ENCODE data around the gene ZNF827. TPM values are rescaled to one million over a fixed set of nuclear protein-coding genes. Genes with fewer than 3 reads are reported as not detected.

Gene ZNF827
- total RNA-seq, 2 experiments from 2014 or later = 13.6 to 14.8 TPM

DNA sequence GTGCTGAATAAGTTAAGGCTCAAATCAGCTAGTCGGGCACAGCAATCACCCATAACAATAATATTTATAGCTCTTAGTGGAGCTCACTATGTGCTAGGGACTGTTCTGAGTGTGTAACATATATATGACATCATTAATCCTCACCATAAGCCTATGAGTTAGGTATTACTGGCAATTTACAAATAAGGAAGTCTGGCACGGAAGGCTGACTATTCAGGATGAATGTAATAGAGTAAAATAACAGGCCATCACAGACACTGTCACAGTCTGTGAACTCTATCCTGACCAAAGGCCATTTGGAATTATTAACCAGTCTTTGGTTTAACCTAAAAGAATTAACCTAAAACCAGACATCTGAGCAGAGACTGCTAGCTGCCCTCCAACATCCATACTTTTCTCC, 139.4 kb downstream of the ZNF827 start:
- Mint-ChIP-seq H3K4me1 (ENCODE audit: low read depth) (peaks cover 5% of the 10 kb centered on the region), H3K9me3 (ENCODE audit: insufficient read depth) (no peaks in the 10 kb centered on the region), H3K36me3 (ENCODE audit: low read depth) (peaks cover 20% of the 10 kb centered on the region), H3K4me3 (no peak overlapping the region), H3K27me3 (ENCODE audit: low read depth) (no peaks in the 10 kb centered on the region), H3K27ac (no peak overlapping the region)
- DNase-seq = no peak
- no peak for ATAC-seq
- ChIA-PET CTCF (no interaction called here), POLR2A (no interaction called here)

DNA sequence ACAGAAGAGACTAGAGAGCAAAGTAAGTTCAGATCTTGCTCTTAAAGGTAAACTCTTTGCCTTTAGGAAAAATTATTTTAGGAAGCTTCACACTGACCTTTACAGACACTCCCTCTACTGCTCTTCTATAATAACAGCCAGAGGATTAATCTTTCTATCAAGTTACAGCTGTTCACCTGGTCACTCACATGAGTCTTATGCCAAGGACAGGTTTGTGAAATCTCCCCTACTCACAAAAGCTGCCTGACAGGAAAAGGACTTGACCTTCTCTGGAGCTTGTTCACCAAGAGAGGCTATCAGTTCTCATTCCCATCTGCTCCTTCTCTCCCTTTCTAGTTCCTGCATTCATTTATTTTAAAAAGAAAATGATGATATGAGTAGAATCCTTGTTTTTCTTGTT, 141.3 kb downstream of the ZNF827 start:
- Mint-ChIP-seq H3K27me3 (ENCODE audit: low read depth) (no peaks in the 10 kb centered on the region), H3K4me3 (no peak overlapping the region), H3K36me3 (ENCODE audit: low read depth) (peaks cover 27% of the 10 kb centered on the region), H3K9me3 (ENCODE audit: insufficient read depth) (no peaks in the 10 kb centered on the region), H3K4me1 (ENCODE audit: low read depth) (peaks cover 5% of the 10 kb centered on the region), H3K27ac (no peak overlapping the region)
- ChIA-PET CTCF (no interaction called here), POLR2A (no interaction called here)
- ATAC-seq (no peak), DNase-seq (no peak)

DNA sequence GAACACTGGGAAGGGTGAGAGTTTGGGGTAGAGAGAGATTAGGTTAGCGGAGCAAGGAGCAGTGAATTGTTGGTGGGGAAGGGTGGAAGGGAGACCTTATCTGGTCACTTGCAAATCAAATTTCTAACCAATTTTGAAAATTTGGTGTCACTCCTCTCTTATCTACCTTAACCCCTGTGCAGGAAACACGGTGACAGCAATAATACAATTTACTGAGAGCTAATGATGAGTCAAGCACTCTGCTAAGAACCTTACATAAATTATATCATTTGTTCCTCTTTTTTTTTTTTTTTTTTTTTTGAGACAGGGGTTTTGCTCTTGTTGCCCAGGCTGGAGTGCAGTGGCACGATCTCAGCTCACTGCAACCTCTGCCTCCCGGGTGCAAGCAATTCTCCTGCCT, 142.3 kb downstream of the ZNF827 start:
- Mint-ChIP-seq H3K4me3 (no peak overlapping the region), H3K4me1 (ENCODE audit: low read depth) (peaks cover 5% of the 10 kb centered on the region), H3K36me3 (ENCODE audit: low read depth) (peaks cover 27% of the 10 kb centered on the region), H3K27me3 (ENCODE audit: low read depth) (no peaks in the 10 kb centered on the region), H3K27ac (peak overlapping the region; percentile 12), H3K9me3 (ENCODE audit: insufficient read depth) (no peaks in the 10 kb centered on the region)
- DNase-seq (no peak), ATAC-seq (no peak)
- ChIA-PET CTCF (no interaction called here), POLR2A (no interaction called here)

DNA sequence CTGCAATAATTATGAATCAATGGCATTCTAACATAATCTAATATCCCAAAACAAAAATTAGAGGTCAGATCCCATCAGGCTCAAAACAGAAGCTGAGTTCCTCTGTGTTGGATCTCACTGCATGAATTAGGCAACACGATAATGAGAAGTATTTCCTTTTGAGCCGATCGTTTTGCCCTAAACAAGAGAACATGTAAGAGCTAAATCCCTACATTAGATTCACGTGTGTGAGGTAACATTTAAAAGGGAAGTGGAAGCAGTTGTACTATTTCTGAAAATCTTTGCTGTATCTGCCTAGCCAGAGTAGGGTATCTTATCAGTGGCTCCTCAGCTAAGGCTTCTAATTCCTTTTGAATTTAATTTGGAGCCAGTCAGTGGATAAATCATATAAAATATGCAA, 143.1 kb downstream of the ZNF827 start:
- Mint-ChIP-seq H3K9me3 (ENCODE audit: insufficient read depth) (no peaks in the 10 kb centered on the region), H3K4me1 (ENCODE audit: low read depth) (peaks cover 5% of the 10 kb centered on the region), H3K4me3 (no peak overlapping the region), H3K27me3 (ENCODE audit: low read depth) (no peaks in the 10 kb centered on the region), H3K36me3 (ENCODE audit: low read depth) (peaks cover 26% of the 10 kb centered on the region), H3K27ac (no peak overlapping the region)
- no peak for DNase-seq
- POLR2A ChIA-PET = no interaction called here
- no peak for ATAC-seq
- CTCF ChIA-PET = no interaction called here

GRCh38 chr4:145792429-145792828, 146.2 kb downstream of the ZNF827 start:
- no peak for ATAC-seq
- no peak overlapping the region for H3K27ac Mint-ChIP-seq
- H3K9me3 Mint-ChIP-seq (ENCODE audit: insufficient read depth) = no peaks in the 10 kb centered on the region
- ChIA-PET POLR2A (no interaction called here), CTCF (no interaction called here)
- H3K36me3 Mint-ChIP-seq (ENCODE audit: low read depth) = peaks cover 16% of the 10 kb centered on the region
- DNase-seq = no peak
- H3K4me1 Mint-ChIP-seq (ENCODE audit: low read depth) = no peaks in the 10 kb centered on the region
- no peak overlapping the region for H3K4me3 Mint-ChIP-seq
- no peaks in the 10 kb centered on the region for H3K27me3 Mint-ChIP-seq (ENCODE audit: low read depth)

DNA sequence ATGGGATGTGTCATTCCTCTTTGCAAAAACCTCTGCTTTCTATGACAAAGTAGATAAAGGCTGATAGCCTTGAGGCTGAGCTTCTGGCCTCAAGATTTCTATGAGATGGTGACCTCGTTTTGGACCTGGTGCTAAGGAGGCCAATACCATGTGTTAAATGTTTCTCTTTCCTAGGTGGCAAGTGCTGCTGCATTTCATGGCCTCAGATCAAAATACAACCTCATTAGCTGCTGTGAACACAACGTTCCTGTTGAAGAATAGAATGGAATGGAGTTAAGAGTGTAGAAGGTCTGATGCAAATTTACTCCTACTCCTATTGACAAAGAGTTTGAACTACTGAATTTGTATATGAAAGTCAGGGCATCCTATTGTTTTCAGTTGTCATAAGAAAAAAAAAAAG, 146.6 kb downstream of the ZNF827 start:
- peaks cover 16% of the 10 kb centered on the region for H3K36me3 Mint-ChIP-seq (ENCODE audit: low read depth)
- DNase-seq (no peak), ATAC-seq (no peak)
- H3K4me1 Mint-ChIP-seq (ENCODE audit: low read depth) = no peaks in the 10 kb centered on the region
- POLR2A ChIA-PET = no interaction called here
- no peak overlapping the region for H3K4me3 Mint-ChIP-seq
- no peaks in the 10 kb centered on the region for H3K9me3 Mint-ChIP-seq (ENCODE audit: insufficient read depth)
- H3K27me3 Mint-ChIP-seq (ENCODE audit: low read depth) = no peaks in the 10 kb centered on the region
- no peak overlapping the region for H3K27ac Mint-ChIP-seq
- CTCF ChIA-PET = no interaction called here

- peaks cover 10% of the 10 kb centered on the region for H3K9me3 Mint-ChIP-seq (ENCODE audit: insufficient read depth)
- DNase-seq (no peak), ATAC-seq (no peak)
- ChIA-PET POLR2A (interaction anchor here (0.7 kb wide), 1 partner anchor 198 kb away, joined by 3 read pairs; no protein-coding TSS in a partner anchor), CTCF (no interaction called here)
- peaks cover 42% of the 10 kb centered on the region for H3K36me3 Mint-ChIP-seq (ENCODE audit: low read depth)
- H3K27me3 Mint-ChIP-seq (ENCODE audit: low read depth) = no peaks in the 10 kb centered on the region
- peaks cover 5% of the 10 kb centered on the region for H3K4me1 Mint-ChIP-seq (ENCODE audit: low read depth)
- no peak overlapping the region for H3K4me3 Mint-ChIP-seq
- no peak overlapping the region for H3K27ac Mint-ChIP-seq
Observed at GRCh38 chr4:145788755-145789154, 149.9 kb downstream of the ZNF827 start.

DNA sequence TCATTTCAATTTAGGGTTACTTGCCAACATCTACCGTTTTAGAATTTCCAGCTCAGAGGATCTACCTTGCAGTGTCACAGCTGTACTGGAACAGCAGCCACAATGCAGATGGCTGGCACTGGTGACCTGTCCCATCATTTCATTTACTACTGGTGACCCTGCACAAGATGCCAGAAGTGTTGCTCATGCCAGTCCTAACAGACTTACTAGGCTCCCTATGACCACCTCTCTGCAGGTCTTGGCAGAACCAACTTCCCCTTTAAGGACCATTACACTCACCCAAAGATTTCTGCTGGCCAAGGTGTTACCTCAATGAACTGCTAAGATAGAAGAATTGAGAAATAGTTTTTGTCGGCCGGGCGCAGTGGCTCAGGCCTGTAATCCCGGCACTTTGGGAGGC, 151.8 kb downstream of the ZNF827 start:
- ChIA-PET CTCF (no interaction called here), POLR2A (no interaction called here)
- DNase-seq (no peak), ATAC-seq (no peak)
- Mint-ChIP-seq H3K27me3 (ENCODE audit: low read depth) (no peaks in the 10 kb centered on the region), H3K27ac (no peak overlapping the region), H3K9me3 (ENCODE audit: insufficient read depth) (peaks cover 12% of the 10 kb centered on the region), H3K4me1 (ENCODE audit: low read depth) (peaks cover 5% of the 10 kb centered on the region), H3K4me3 (no peak overlapping the region), H3K36me3 (ENCODE audit: low read depth) (peaks cover 50% of the 10 kb centered on the region)

DNA sequence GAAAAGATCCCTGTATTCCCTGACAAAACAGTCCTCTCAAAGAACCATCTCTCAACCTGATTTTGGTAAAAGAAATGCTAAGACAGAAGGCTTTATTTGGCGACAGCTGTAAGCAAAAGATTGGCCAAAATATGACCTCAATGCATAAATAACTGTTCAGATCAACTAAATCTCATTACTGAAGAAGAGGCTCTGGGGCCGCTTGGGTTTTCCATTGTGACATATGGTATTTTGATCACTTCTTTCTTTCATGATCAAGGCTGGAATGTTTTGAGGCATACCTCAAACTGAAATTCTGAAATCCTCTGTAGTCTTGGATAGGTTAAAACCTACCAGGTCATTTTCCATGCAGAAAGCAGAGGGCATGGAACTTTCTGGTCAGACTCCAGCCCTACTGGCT, 152.4 kb downstream of the ZNF827 start:
- ChIA-PET POLR2A (no interaction called here), CTCF (no interaction called here)
- no peak for ATAC-seq
- no peak overlapping the region for H3K27ac Mint-ChIP-seq
- H3K27me3 Mint-ChIP-seq (ENCODE audit: low read depth) = no peaks in the 10 kb centered on the region
- peaks cover 8% of the 10 kb centered on the region for H3K4me1 Mint-ChIP-seq (ENCODE audit: low read depth)
- no peak overlapping the region for H3K4me3 Mint-ChIP-seq
- DNase-seq = no peak
- peaks cover 12% of the 10 kb centered on the region for H3K9me3 Mint-ChIP-seq (ENCODE audit: insufficient read depth)
- peaks cover 56% of the 10 kb centered on the region for H3K36me3 Mint-ChIP-seq (ENCODE audit: low read depth)

GRCh38 chr4:145785391-145786008, 153.1 kb downstream of the ZNF827 start:
- Mint-ChIP-seq H3K4me1 (ENCODE audit: low read depth) (peaks cover 10% of the 10 kb centered on the region), H3K4me3 (no peak overlapping the region), H3K27me3 (ENCODE audit: low read depth) (no peaks in the 10 kb centered on the region), H3K9me3 (ENCODE audit: insufficient read depth) (peaks cover 12% of the 10 kb centered on the region), H3K36me3 (ENCODE audit: low read depth) (peaks cover 58% of the 10 kb centered on the region), H3K27ac (no peak overlapping the region)
- no peak for ATAC-seq
- ChIA-PET POLR2A (no interaction called here), CTCF (no interaction called here)
- no peak for DNase-seq

DNA sequence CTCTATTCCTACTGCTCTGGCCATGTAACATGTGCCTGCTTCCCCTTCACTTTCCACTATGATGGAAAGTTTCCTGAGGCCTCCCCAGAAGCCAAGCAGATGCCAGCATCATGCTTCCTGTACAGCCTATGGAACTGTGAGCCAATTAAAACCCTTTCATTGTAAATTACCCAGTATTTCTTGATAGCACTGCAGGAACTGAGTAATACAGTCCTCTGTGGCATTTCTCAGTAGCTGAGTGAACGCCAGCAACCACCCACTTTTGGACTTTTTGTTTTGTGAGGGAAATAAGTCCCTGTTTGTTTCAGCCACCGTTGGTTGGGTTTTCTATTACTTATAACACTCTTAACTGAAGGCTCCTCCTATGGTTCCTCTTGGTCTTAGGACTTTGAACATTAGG, 154.6 kb downstream of the ZNF827 start:
- Mint-ChIP-seq H3K4me3 (no peak overlapping the region), H3K27ac (peak overlapping the region; percentile 54), H3K9me3 (ENCODE audit: insufficient read depth) (peaks cover 12% of the 10 kb centered on the region), H3K36me3 (ENCODE audit: low read depth) (peaks cover 67% of the 10 kb centered on the region), H3K4me1 (ENCODE audit: low read depth) (peaks cover 10% of the 10 kb centered on the region), H3K27me3 (ENCODE audit: low read depth) (no peaks in the 10 kb centered on the region)
- DNase-seq (no peak), ATAC-seq (no peak)
- CTCF ChIA-PET = no interaction called here
- POLR2A ChIA-PET = no interaction called here

GRCh38 chr4:145782756-145783155, 155.9 kb downstream of the ZNF827 start:
- H3K4me1 Mint-ChIP-seq (ENCODE audit: low read depth) = peaks cover 10% of the 10 kb centered on the region
- H3K27me3 Mint-ChIP-seq (ENCODE audit: low read depth) = no peaks in the 10 kb centered on the region
- ChIA-PET CTCF (no interaction called here), POLR2A (no interaction called here)
- H3K4me3 Mint-ChIP-seq = no peak overlapping the region
- H3K9me3 Mint-ChIP-seq (ENCODE audit: insufficient read depth) = peaks cover 12% of the 10 kb centered on the region
- DNase-seq (no peak), ATAC-seq (no peak)
- no peak overlapping the region for H3K27ac Mint-ChIP-seq
- peaks cover 71% of the 10 kb centered on the region for H3K36me3 Mint-ChIP-seq (ENCODE audit: low read depth)

GRCh38 chr4:145781351-145781750, 157.3 kb downstream of the ZNF827 start:
- Mint-ChIP-seq H3K9me3 (ENCODE audit: insufficient read depth) (peaks cover 12% of the 10 kb centered on the region), H3K4me1 (ENCODE audit: low read depth) (peaks cover 10% of the 10 kb centered on the region), H3K4me3 (no peak overlapping the region), H3K27me3 (ENCODE audit: low read depth) (no peaks in the 10 kb centered on the region), H3K27ac (no peak overlapping the region), H3K36me3 (ENCODE audit: low read depth) (peaks cover 69% of the 10 kb centered on the region)
- ChIA-PET POLR2A (no interaction called here), CTCF (no interaction called here)
- DNase-seq (no peak), ATAC-seq (no peak)
